OCI-LY7 (cell line): ENCODE data around the gene PLS3.

Experiments used
- EZH2phosphoT487 ChIP-seq: fragments of 200-600 bp; sonication (generic); IDR thresholded peaks from 2 replicates; pipeline ENCODE4 v1.6.1; 2018; ENCODE audit warnings: low read depth, borderline replicate concordance, mild to moderate bottlenecking, mixed run types, antibody characterized with exemption, low read length, moderate library complexity, mixed read lengths
- TF ChIP-seq, protein P1 (sequence below): fragments of 200-600 bp; sonication (generic); conservative IDR thresholded peaks from 2 replicates; pipeline ENCODE4 v1.5.1; 2014; ENCODE audit warnings: mild to moderate bottlenecking, antibody characterized with exemption, low read length, moderate library complexity, mixed read lengths

DNA sequence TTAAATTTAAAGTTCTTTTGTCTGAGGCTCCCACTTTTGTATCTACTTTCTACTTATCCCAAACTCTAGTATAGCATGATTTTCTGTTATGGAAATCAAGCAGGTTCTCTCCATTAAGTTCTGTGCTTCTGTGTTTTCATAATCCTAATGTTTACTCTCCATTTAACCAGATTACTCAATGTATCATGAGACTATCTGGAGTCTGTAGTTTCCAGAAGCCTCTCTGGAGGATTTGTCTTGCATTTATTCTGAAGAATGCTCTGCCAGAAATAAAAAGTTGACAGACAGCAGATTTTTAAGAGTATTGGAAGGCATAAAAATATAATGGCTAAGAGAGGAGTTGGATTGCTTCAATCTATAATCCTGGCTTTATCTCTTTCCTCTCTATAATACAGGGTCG lies 39.2 kb upstream of the PLS3 start:
- TF ChIP-seq, protein P1, sequence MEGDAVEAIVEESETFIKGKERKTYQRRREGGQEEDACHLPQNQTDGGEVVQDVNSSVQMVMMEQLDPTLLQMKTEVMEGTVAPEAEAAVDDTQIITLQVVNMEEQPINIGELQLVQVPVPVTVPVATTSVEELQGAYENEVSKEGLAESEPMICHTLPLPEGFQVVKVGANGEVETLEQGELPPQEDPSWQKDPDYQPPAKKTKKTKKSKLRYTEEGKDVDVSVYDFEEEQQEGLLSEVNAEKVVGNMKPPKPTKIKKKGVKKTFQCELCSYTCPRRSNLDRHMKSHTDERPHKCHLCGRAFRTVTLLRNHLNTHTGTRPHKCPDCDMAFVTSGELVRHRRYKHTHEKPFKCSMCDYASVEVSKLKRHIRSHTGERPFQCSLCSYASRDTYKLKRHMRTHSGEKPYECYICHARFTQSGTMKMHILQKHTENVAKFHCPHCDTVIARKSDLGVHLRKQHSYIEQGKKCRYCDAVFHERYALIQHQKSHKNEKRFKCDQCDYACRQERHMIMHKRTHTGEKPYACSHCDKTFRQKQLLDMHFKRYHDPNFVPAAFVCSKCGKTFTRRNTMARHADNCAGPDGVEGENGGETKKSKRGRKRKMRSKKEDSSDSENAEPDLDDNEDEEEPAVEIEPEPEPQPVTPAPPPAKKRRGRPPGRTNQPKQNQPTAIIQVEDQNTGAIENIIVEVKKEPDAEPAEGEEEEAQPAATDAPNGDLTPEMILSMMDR: no peak
- no peak for TF ChIP-seq EZH2phosphoT487
